HG03460 (cell line): Measurements from ENCODE around the gene FSIP1.

Experiments
- ATAC-seq: cut with Tn5 transposase; IDR thresholded peaks from one replicate; pipeline ENCODE4 v1.9.1; 2021; ENCODE audit not compliant: unreplicated experiment

Gene FSIP1

GRCh38 chr15:39585871-39586301 is 196.8 kb downstream of the FSIP1 start:
- no peak for ATAC-seq

GRCh38 chr15:39585389-39585841 is 197.2 kb downstream of the FSIP1 start:
- no peak for ATAC-seq

GRCh38 chr15:39584662-39585388 is 197.8 kb downstream of the FSIP1 start:
- ATAC-seq, result no peak

- no peak for ATAC-seq
Observed at GRCh38 chr15:39584266-39584659, 198.4 kb downstream of the FSIP1 start.

GRCh38 chr15:39583596-39584265 is 198.9 kb downstream of the FSIP1 start:
- ATAC-seq, result no peak

GRCh38 chr15:39582977-39583595 is 199.6 kb downstream of the FSIP1 start:
- ATAC-seq, result no peak

- ATAC-seq, result no peak
Observed at GRCh38 chr15:39582286-39582976, 200.2 kb downstream of the FSIP1 start.

GRCh38 chr15:39581793-39582285 is 200.8 kb downstream of the FSIP1 start:
- ATAC-seq, result no peak

- no peak for ATAC-seq
Observed at GRCh38 chr15:39581242-39581792, 201.3 kb downstream of the FSIP1 start.

- no peak for ATAC-seq
Observed at GRCh38 chr15:39580485-39581241, 202.0 kb downstream of the FSIP1 start, which contains the start of gene THBS1. THBS1 (plus strand) TSS chr15:39581079; CDS start chr15:39581858, 779 bp downstream.

- no peak for ATAC-seq
Observed at GRCh38 chr15:39580117-39580484, 202.5 kb downstream of the FSIP1 start.

- no peak for ATAC-seq
Observed at GRCh38 chr15:39579487-39580116, 203.0 kb downstream of the FSIP1 start.

- ATAC-seq, result no peak
Observed at GRCh38 chr15:39578851-39579486, 203.7 kb downstream of the FSIP1 start.

- ATAC-seq, result no peak
Observed at GRCh38 chr15:39575180-39575579, 207.5 kb downstream of the FSIP1 start.

GRCh38 chr15:39574427-39574826 is 208.2 kb downstream of the FSIP1 start:
- ATAC-seq, result no peak

- ATAC-seq, result no peak
Observed at GRCh38 chr15:39573844-39574243, 208.8 kb downstream of the FSIP1 start.

- no peak for ATAC-seq
Observed at GRCh38 chr15:39573287-39573686, 209.4 kb downstream of the FSIP1 start.

- ATAC-seq, result no peak
Observed at GRCh38 chr15:39565851-39566250, 216.8 kb downstream of the FSIP1 start.

GRCh38 chr15:39564972-39565665 is 217.5 kb downstream of the FSIP1 start:
- no peak for ATAC-seq
